NB4 (cell line): Measurements from ENCODE around the gene OSMR.

ENCODE experiments used
- CTCF ChIP-seq: IDR thresholded peaks from one replicate; pipeline ENCODE4 v1.5.1; 2012; ENCODE audit warnings: low read depth, low read length
- TF ChIP-seq, protein P1 (sequence below): IDR thresholded peaks from 2 replicates; pipeline ENCODE4 v1.6.1; 2011; ENCODE audit warnings: low read depth, low read length

DNA sequence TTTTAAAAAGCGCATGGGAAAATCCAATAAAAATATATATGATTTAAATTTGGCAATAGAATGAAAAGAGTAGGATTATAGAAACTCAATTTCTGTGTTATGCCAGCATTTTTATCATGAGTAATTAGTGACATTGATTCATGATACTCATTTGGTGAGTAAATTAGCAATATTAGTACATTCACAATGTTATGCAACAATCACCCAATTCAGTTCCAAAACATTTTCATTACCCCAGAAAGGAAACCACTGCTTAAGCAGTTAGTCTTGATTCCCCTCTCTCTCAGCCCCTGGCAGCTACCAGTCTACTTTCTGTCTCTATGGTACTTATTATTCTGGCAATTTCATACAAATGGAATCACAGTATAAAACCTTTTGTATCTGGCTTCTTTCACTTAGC is 27.0 kb downstream of the OSMR start:
- TF ChIP-seq CTCF: no peak
- TF ChIP-seq, protein P1, sequence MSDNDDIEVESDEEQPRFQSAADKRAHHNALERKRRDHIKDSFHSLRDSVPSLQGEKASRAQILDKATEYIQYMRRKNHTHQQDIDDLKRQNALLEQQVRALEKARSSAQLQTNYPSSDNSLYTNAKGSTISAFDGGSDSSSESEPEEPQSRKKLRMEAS: no peak
